Endothelial cell of umbilical vein (primary cell): Measurements from ENCODE around the gene KDM4C. TPM values are rescaled to one million over a fixed set of nuclear protein-coding genes. Genes with fewer than 3 reads are reported as not detected.

ENCODE experiments used
- BruUV-seq: library from RNA; stranded (reverse); fragments of 400-500 nt; replicated peaks from 2 replicates; lab custom pipeline; 2021; lab: Mats Ljungman, UMichigan
- CTCF ChIA-PET: fragments of 300-600, 350-600 bp; sonication (Branson Sonifier 250); formaldehyde crosslinking; loops from one replicate; lab custom pipeline; 2021; ENCODE audit warnings: antibody characterized with exemption, inconsistent platforms; lab: Charles Lee
- POLR2A ChIA-PET: fragments of 300-600, 350-600 bp; sonication (Branson Sonifier 250); formaldehyde crosslinking; loops from one replicate; lab custom pipeline; 2021; ENCODE audit warnings: antibody characterized with exemption, inconsistent platforms; lab: Charles Lee
- DNase-seq: peaks from one replicate; pipeline ENCODE4 v3.0.0-alpha.2; 2011; ENCODE audit warnings: low read depth, low spot score
- FAIRE-seq: peaks from 2 replicates; lab custom pipeline; 2011; peaks lifted over from hg19 to GRCh38; lab: Jason Lieb, UNC
- H2AFZ ChIP-seq: 2 replicates; pipeline ENCODE4 v1.6.0; 2012; ENCODE audit warnings: low read depth, low read length, control low read depth, inconsistent platforms
- H3K27ac ChIP-seq: 2 replicates; pipeline ENCODE4 v1.5.1; 2011; ENCODE audit warnings: low read depth, mild to moderate bottlenecking, control low read depth, low read length, moderate library complexity; ENCODE audit not compliant: insufficient read depth
- H3K27me3 ChIP-seq, 2 experiments: 2 replicates each; pipeline versions ENCODE4 v1.6.0 to v1.6.1; 2011; ENCODE audit warnings: low read length in 2 of 2, mixed read lengths in 1 of 2; ENCODE audit not compliant: control insufficient read depth in 2 of 2, insufficient read depth in 2 of 2
- H3K36me3 ChIP-seq, 2 experiments: 2 replicates in 1 of 2; 3 replicates in 1 of 2; pipeline ENCODE4 v1.5.1; 2011; ENCODE audit warnings: low read length in 2 of 2, mild to moderate bottlenecking in 1 of 2, moderate library complexity in 1 of 2; ENCODE audit not compliant: control insufficient read depth in 2 of 2, insufficient read depth in 2 of 2; ENCODE audit errors: extremely low read depth in 1 of 2
- H3K4me1 ChIP-seq: 3 replicates; pipeline ENCODE4 v1.5.1; 2011; ENCODE audit warnings: mild to moderate bottlenecking, low read length; ENCODE audit not compliant: control insufficient read depth, insufficient read depth; ENCODE audit errors: extremely low read depth
- H3K4me2 ChIP-seq: 2 replicates; pipeline ENCODE4 v1.6.1; 2011; ENCODE audit warnings: low read length, control low read depth, mixed read lengths; ENCODE audit not compliant: insufficient read depth
- H3K4me3 ChIP-seq, 3 experiments: fragments of 200-600 bp in 1 of 3; sonication (generic), shearing (Covaris generic) in 1 of 3; replicated peaks in 1 of 3; 2 replicates each; pipeline ENCODE4 v1.5.1; 2011 to 2016; ENCODE audit warnings: control low read depth in 3 of 3, low read length in 3 of 3, mild to moderate bottlenecking in 2 of 3, inconsistent platforms in 1 of 3, low read depth in 1 of 3, moderate library complexity in 1 of 3; ENCODE audit not compliant: insufficient read depth in 1 of 3
- H3K79me2 ChIP-seq: 2 replicates; pipeline ENCODE4 v1.6.0; 2012; ENCODE audit warnings: low read length, inconsistent platforms; ENCODE audit not compliant: control insufficient read depth, insufficient read depth
- H3K9ac ChIP-seq: replicated peaks from 2 replicates; pipeline ENCODE3; 2011; ENCODE audit warnings: low read length, control low read depth; ENCODE audit not compliant: insufficient read depth; ENCODE audit errors: extremely low read depth
- H3K9me1 ChIP-seq: replicated peaks from 3 replicates; pipeline ENCODE4 v1.6.0; 2011; ENCODE audit warnings: mild to moderate bottlenecking, low read length; ENCODE audit not compliant: control insufficient read depth, insufficient read depth; ENCODE audit errors: extremely low read depth
- H3K9me3 ChIP-seq: replicated peaks from 2 replicates; pipeline ENCODE4 v1.5.1; 2012; ENCODE audit warnings: low read length, inconsistent platforms; ENCODE audit not compliant: control insufficient read depth, insufficient read depth
- H4K20me1 ChIP-seq: replicated peaks from 2 replicates; pipeline ENCODE3; 2011; ENCODE audit warnings: mild to moderate bottlenecking, low read length; ENCODE audit not compliant: control insufficient read depth, insufficient read depth; ENCODE audit errors: extremely low read depth
- EZH2 ChIP-seq: IDR thresholded peaks from 2 replicates; pipeline ENCODE4 v1.6.1; 2012; ENCODE audit warnings: borderline replicate concordance, low read depth, mild to moderate bottlenecking, moderate library complexity, low read length, inconsistent platforms; ENCODE audit not compliant: severe bottlenecking
- FOS ChIP-seq: IDR thresholded peaks from 2 replicates; pipeline ENCODE4 v1.6.1; 2011; ENCODE audit warnings: mild to moderate bottlenecking, low read length, moderate library complexity, borderline replicate concordance; ENCODE audit not compliant: insufficient read depth
- GATA2 ChIP-seq: IDR thresholded peaks from 2 replicates; pipeline ENCODE4 v1.7.0; 2011; ENCODE audit warnings: low read depth, mild to moderate bottlenecking, moderate library complexity, mixed read lengths, low read length; ENCODE audit not compliant: insufficient read length, insufficient read depth
- JUN ChIP-seq: IDR thresholded peaks from 2 replicates; pipeline ENCODE4 v1.6.1; 2011; ENCODE audit warnings: borderline replicate concordance, low read depth; ENCODE audit not compliant: insufficient read length, insufficient read depth
- MYC ChIP-seq: IDR thresholded peaks from one replicate; pipeline ENCODE4 v1.6.1; 2011; ENCODE audit warnings: mild to moderate bottlenecking, low read depth, low read length
- POLR2A ChIP-seq: IDR thresholded peaks from 2 replicates; pipeline ENCODE4 v1.6.1; 2012; ENCODE audit warnings: low read depth, mild to moderate bottlenecking, control low read depth, low read length
- POLR2AphosphoS5 ChIP-seq: IDR thresholded peaks from 2 replicates; pipeline ENCODE4 v1.6.1; 2012; ENCODE audit warnings: low read depth, mild to moderate bottlenecking, control low read depth, low read length, moderate library complexity; ENCODE audit not compliant: insufficient read depth
- dilution Hi-C: fragments of 300-500 bp; cut with MboI; formaldehyde crosslinking; loops from one replicate; pipeline ENCODE4 v1.15.0; 2019; ENCODE audit warnings: low sequenced_read_pairs; ENCODE audit not compliant: extremely low pct_ligation_motif_present
- intact Hi-C: fragments of 100-400 bp; cut with micrococcal nuclease; formaldehyde crosslinking; loops from one replicate; pipeline ENCODE4 v1.10.0; 2022
- polyA plus RNA-seq, 4 experiments: library from polyadenylated mRNA; depleted of rRNA in 3 of 4; stranded (reverse) in 3 of 4; unstranded in 1 of 4; fragments of >200 nt; gene quantifications; 2 replicates each; pipeline versions ENCODE4 v1.2.1 to v1.2.3, GENCODE V29; 2011 to 2012; ENCODE audit warnings: missing spikeins in 1 of 4
- total RNA-seq: library from RNA; stranded (reverse); gene quantifications from 2 replicates; pipeline ENCODE4 v1.2.3, GENCODE V29; 2021
- TF ChIP-seq, protein P1 (sequence below), 2 donors: IDR thresholded peaks; 1 replicate in 1 of 2; 2 replicates in 1 of 2; pipeline ENCODE4 v1.5.1; 2011; ENCODE audit warnings: low read length in 2 of 2, mild to moderate bottlenecking in 2 of 2, moderate library complexity in 2 of 2, control low read depth in 1 of 2, inconsistent platforms in 1 of 2, low read depth in 1 of 2; ENCODE audit not compliant: insufficient read depth in 1 of 2; ENCODE audit errors: extremely low read depth in 1 of 2
- TF ChIP-seq, protein P2 (sequence below): IDR thresholded peaks from 2 replicates; pipeline ENCODE4 v1.6.1; 2011; ENCODE audit not compliant: insufficient read depth, insufficient read length

Gene KDM4C
- total and polyA plus RNA-seq, 2 donors (not counting 3 experiments of a cell fraction or from before 2014, with no cell fraction given) = 5.4 to 15.0 TPM

DNA sequence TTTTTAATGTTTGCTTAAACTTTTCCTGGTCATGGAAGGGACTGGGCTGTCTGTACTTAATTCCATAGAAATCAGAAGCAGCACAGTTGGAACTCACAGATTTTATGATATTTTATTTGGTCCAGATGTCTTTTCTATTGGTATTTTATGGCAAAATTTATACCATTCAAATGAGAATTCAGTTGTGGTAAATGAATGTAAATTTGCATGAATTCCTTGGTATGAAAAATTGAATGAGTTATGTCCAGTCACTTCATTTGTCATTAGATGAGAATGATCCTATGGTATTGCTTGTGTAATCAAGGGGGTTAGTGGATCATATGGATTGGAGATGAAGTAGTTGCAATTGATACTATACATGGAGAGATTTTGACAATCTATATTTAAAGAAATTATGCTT lies 188.0 kb downstream of the KDM4C start:
- Histone ChIP-seq H3K27me3 (no peaks in the 10 kb centered on the region), H3K9ac (no peak overlapping the region), H4K20me1 (no peaks in the 10 kb centered on the region), H3K27ac (no peak overlapping the region), H3K4me2 (no peak overlapping the region), H2AFZ (no peak overlapping the region), H3K4me3 (no peak overlapping the region), H3K9me1 (no peaks in the 10 kb centered on the region), H3K36me3 (no peaks in the 10 kb centered on the region), H3K79me2 (no peaks in the 10 kb centered on the region), H3K4me1 (peaks cover 19% of the 10 kb centered on the region), H3K9me3 (no peaks in the 10 kb centered on the region)
- intact Hi-C loops (no loop called here), dilution Hi-C loops (no loop called here)
- ChIA-PET CTCF (no interaction called here), POLR2A (no interaction called here)
- FAIRE-seq = no peak
- no peak for DNase-seq
- TF ChIP-seq, protein P1, sequence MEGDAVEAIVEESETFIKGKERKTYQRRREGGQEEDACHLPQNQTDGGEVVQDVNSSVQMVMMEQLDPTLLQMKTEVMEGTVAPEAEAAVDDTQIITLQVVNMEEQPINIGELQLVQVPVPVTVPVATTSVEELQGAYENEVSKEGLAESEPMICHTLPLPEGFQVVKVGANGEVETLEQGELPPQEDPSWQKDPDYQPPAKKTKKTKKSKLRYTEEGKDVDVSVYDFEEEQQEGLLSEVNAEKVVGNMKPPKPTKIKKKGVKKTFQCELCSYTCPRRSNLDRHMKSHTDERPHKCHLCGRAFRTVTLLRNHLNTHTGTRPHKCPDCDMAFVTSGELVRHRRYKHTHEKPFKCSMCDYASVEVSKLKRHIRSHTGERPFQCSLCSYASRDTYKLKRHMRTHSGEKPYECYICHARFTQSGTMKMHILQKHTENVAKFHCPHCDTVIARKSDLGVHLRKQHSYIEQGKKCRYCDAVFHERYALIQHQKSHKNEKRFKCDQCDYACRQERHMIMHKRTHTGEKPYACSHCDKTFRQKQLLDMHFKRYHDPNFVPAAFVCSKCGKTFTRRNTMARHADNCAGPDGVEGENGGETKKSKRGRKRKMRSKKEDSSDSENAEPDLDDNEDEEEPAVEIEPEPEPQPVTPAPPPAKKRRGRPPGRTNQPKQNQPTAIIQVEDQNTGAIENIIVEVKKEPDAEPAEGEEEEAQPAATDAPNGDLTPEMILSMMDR (IDR thresholded peaks at IDR 0.05; ENCODE audit: extremely low read depth in 1 of 2, insufficient read depth in 1 of 2, low read depth in 1 of 2, low read length in 2 of 2) = no peak
- TF ChIP-seq POLR2A (no peak), GATA2 (no peak), POLR2AphosphoS5 (no peak), EZH2 (no peak), JUN (no peak), MYC (no peak), FOS (no peak)
- TF ChIP-seq, protein P2, sequence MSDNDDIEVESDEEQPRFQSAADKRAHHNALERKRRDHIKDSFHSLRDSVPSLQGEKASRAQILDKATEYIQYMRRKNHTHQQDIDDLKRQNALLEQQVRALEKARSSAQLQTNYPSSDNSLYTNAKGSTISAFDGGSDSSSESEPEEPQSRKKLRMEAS = no peak
- no TSS peak for BruUV-seq
